HEK293 (cell line): ENCODE data around the gene TXN2.

ENCODE experiments used
- CTCF ChIA-PET: fragments of 350-600 bp; formaldehyde crosslinking; extraction: SDS; loops from one replicate; lab custom pipeline; 2021; ENCODE audit warnings: antibody characterized with exemption; lab: Yijun Ruan, JAX
- POLR2A ChIA-PET: fragments of 300-600 bp; formaldehyde crosslinking; extraction: SDS; loops from one replicate; lab custom pipeline; 2020; ENCODE audit warnings: antibody characterized with exemption, inconsistent platforms; lab: Yijun Ruan, JAX
- H3K27ac ChIP-seq: fragments of 200-500 bp; sonication (Bioruptor generic); 2 replicates; pipeline ENCODE4 v1.5.1; 2014; ENCODE audit warnings: low read depth, low read length, control low read depth, inconsistent platforms; ENCODE audit errors: extremely low read depth
- H3K36me3 ChIP-seq, 2 experiments: fragments of 200-500 bp in 1 of 2; sonication (Bioruptor generic) in 1 of 2; 1 replicate in 1 of 2; 2 replicates in 1 of 2; pipeline ENCODE4 v1.5.1; 2014 to 2017; ENCODE audit warnings: inconsistent platforms in 2 of 2, low read length in 2 of 2; ENCODE audit not compliant: control insufficient read depth in 2 of 2, insufficient read depth in 1 of 2
- H3K4me1 ChIP-seq: fragments of 200-500 bp; sonication (Bioruptor generic); 2 replicates; pipeline ENCODE4 v1.5.1; 2014; ENCODE audit warnings: mild to moderate bottlenecking, low read length, inconsistent platforms; ENCODE audit not compliant: control insufficient read depth, insufficient read depth
- H3K4me3 ChIP-seq: 2 replicates; pipeline ENCODE4 v1.5.1; 2011; ENCODE audit warnings: low read depth, mild to moderate bottlenecking, control low read depth, low read length, moderate library complexity
- H3K9me3 ChIP-seq: fragments of 200-500 bp; sonication (Bioruptor generic); 2 replicates; pipeline ENCODE4 v1.5.1; 2014; ENCODE audit warnings: low read depth, low read length, inconsistent platforms; ENCODE audit not compliant: control insufficient read depth, insufficient read depth
- IKZF3 ChIP-seq: fragments of 450-650 bp; IDR thresholded peaks from 2 replicates; pipeline ENCODE4 v1.5.0; 2018; ENCODE audit warnings: missing biosample characterization, mild to moderate bottlenecking, missing genetic modification characterization, moderate library complexity
- INSM2 ChIP-seq: fragments of 450-650 bp; formaldehyde crosslinking; IDR thresholded peaks from 2 replicates; pipeline ENCODE4 v1.5.1; 2016; ENCODE audit warnings: missing biosample characterization, missing genetic modification characterization
- KLF8 ChIP-seq: fragments of 450-650 bp; formaldehyde crosslinking; IDR thresholded peaks from 2 replicates; pipeline ENCODE4 v1.5.1; 2016; ENCODE audit warnings: missing biosample characterization, missing genetic modification characterization
- KLF9 ChIP-seq: fragments of 450-650 bp; formaldehyde crosslinking; IDR thresholded peaks from 2 replicates; pipeline ENCODE4 v1.5.1; 2016; ENCODE audit warnings: missing biosample characterization, missing genetic modification characterization, low read depth
- PATZ1 ChIP-seq: fragments of 450-650 bp; formaldehyde crosslinking; IDR thresholded peaks from 2 replicates; pipeline ENCODE4 v1.5.1; 2016; ENCODE audit warnings: missing biosample characterization, missing genetic modification characterization
- SCRT1 ChIP-seq: fragments of 450-650 bp; formaldehyde crosslinking; IDR thresholded peaks from 2 replicates; pipeline ENCODE4 v1.5.1; 2016; ENCODE audit warnings: missing biosample characterization, missing genetic modification characterization, borderline replicate concordance
- SCRT2 ChIP-seq: fragments of 450-650 bp; formaldehyde crosslinking; IDR thresholded peaks from 2 replicates; pipeline ENCODE4 v1.5.1; 2016; ENCODE audit warnings: missing biosample characterization, missing genetic modification characterization
- SP7 ChIP-seq: fragments of 450-650 bp; formaldehyde crosslinking; IDR thresholded peaks from 2 replicates; pipeline ENCODE4 v1.5.1; 2016; ENCODE audit warnings: missing biosample characterization, missing genetic modification characterization
- ZBTB17 ChIP-seq: fragments of 450-650 bp; formaldehyde crosslinking; IDR thresholded peaks from 2 replicates; pipeline ENCODE4 v1.5.1; 2016; ENCODE audit warnings: missing biosample characterization, missing genetic modification characterization
- ZNF138 ChIP-seq: fragments of 450-650 bp; formaldehyde crosslinking; IDR thresholded peaks from 2 replicates; pipeline ENCODE4 v1.5.1; 2016; ENCODE audit warnings: missing biosample characterization, missing genetic modification characterization, borderline replicate concordance
- ZNF140 ChIP-seq: fragments of 450-650 bp; formaldehyde crosslinking; IDR thresholded peaks from 2 replicates; pipeline ENCODE4 v1.5.1; 2016; ENCODE audit warnings: missing biosample characterization, missing genetic modification characterization
- ZNF184 ChIP-seq: fragments of 450-650 bp; IDR thresholded peaks from 2 replicates; pipeline ENCODE4 v1.5.1; 2018; ENCODE audit warnings: missing biosample characterization, mild to moderate bottlenecking, missing genetic modification characterization
- ZNF211 ChIP-seq: fragments of 450-650 bp; formaldehyde crosslinking; IDR thresholded peaks from 2 replicates; pipeline ENCODE4 v1.5.1; 2016; ENCODE audit warnings: low read depth, missing biosample characterization, missing genetic modification characterization
- ZNF266 ChIP-seq: fragments of 450-650 bp; formaldehyde crosslinking; IDR thresholded peaks from 2 replicates; pipeline ENCODE4 v1.5.1; 2016; ENCODE audit warnings: missing biosample characterization, missing genetic modification characterization, low read depth
- ZNF274 ChIP-seq, 2 experiments: fragments of 200-500 bp in 1 of 2; fragments of 450-650 bp in 1 of 2; sonication (Bioruptor generic) in 1 of 2; formaldehyde crosslinking in 1 of 2; IDR thresholded peaks; 2 replicates each; pipeline versions ENCODE4 v1.5.1 to v1.6.1; 2014 to 2016; ENCODE audit warnings: borderline replicate concordance in 1 of 2, inconsistent platforms in 1 of 2, low read length in 1 of 2, missing biosample characterization in 1 of 2, missing genetic modification characterization in 1 of 2
- ZNF292 ChIP-seq: fragments of 450-650 bp; formaldehyde crosslinking; IDR thresholded peaks from 2 replicates; pipeline ENCODE4 v1.5.1; 2016; ENCODE audit warnings: low read depth, missing biosample characterization, missing genetic modification characterization, borderline replicate concordance
- ZNF311 ChIP-seq: fragments of 450-650 bp; formaldehyde crosslinking; IDR thresholded peaks from 2 replicates; pipeline ENCODE4 v1.5.1; 2017; ENCODE audit warnings: missing biosample characterization, missing genetic modification characterization, borderline replicate concordance
- ZNF366 ChIP-seq: fragments of 450-650 bp; formaldehyde crosslinking; conservative IDR thresholded peaks from 2 replicates; pipeline ENCODE4 v1.5.1; 2016; ENCODE audit warnings: missing biosample characterization, missing genetic modification characterization
- ZNF426 ChIP-seq: fragments of 450-650 bp; formaldehyde crosslinking; IDR thresholded peaks from 2 replicates; pipeline ENCODE4 v1.5.1; 2017; ENCODE audit warnings: missing biosample characterization, missing genetic modification characterization, mild to moderate bottlenecking, inconsistent platforms, moderate library complexity
- ZNF510 ChIP-seq: fragments of 450-650 bp; formaldehyde crosslinking; IDR thresholded peaks from 2 replicates; pipeline ENCODE4 v1.5.1; 2018; ENCODE audit warnings: mild to moderate bottlenecking, missing genetic modification characterization, missing biosample characterization; ENCODE audit not compliant: insufficient replicate concordance
- ZNF548 ChIP-seq: fragments of 450-650 bp; formaldehyde crosslinking; IDR thresholded peaks from 2 replicates; pipeline ENCODE4 v1.5.1; 2016; ENCODE audit warnings: missing biosample characterization, missing genetic modification characterization
- ZNF558 ChIP-seq: fragments of 450-650 bp; formaldehyde crosslinking; IDR thresholded peaks from 2 replicates; pipeline ENCODE4 v1.5.1; 2016; ENCODE audit warnings: missing biosample characterization, missing genetic modification characterization
- ZNF600 ChIP-seq: fragments of 450-650 bp; formaldehyde crosslinking; IDR thresholded peaks from 2 replicates; pipeline ENCODE4 v1.5.1; 2016; ENCODE audit warnings: missing biosample characterization, missing genetic modification characterization
- ZNF626 ChIP-seq: fragments of 450-650 bp; sonication (Bioruptor Pico); formaldehyde crosslinking; IDR thresholded peaks from 2 replicates; pipeline ENCODE4 v1.5.1; 2018; ENCODE audit warnings: missing biosample characterization, missing genetic modification characterization, inconsistent platforms
- ZNF670 ChIP-seq: fragments of 450-650 bp; formaldehyde crosslinking; IDR thresholded peaks from 2 replicates; pipeline ENCODE4 v1.5.1; 2016; ENCODE audit warnings: missing biosample characterization, missing genetic modification characterization, low read depth
- ZNF701 ChIP-seq: fragments of 450-650 bp; formaldehyde crosslinking; IDR thresholded peaks from 2 replicates; pipeline ENCODE4 v1.5.1; 2016; ENCODE audit warnings: missing biosample characterization, missing genetic modification characterization
- ZNF76 ChIP-seq: fragments of 450-650 bp; formaldehyde crosslinking; IDR thresholded peaks from 2 replicates; pipeline ENCODE4; 2016; ENCODE audit warnings: low read depth, missing biosample characterization, missing genetic modification characterization, borderline replicate concordance
- ZNF768 ChIP-seq: fragments of 450-650 bp; formaldehyde crosslinking; IDR thresholded peaks from 2 replicates; pipeline ENCODE4 v1.5.1; 2018; ENCODE audit warnings: missing biosample characterization, mild to moderate bottlenecking, missing genetic modification characterization
- TF ChIP-seq, protein P1 (sequence below): fragments of 450-650 bp; formaldehyde crosslinking; IDR thresholded peaks from 2 replicates; pipeline ENCODE4 v1.5.1; 2016; ENCODE audit warnings: missing biosample characterization, missing genetic modification characterization
- TF ChIP-seq, protein P2 (sequence below): fragments of 450-650 bp; formaldehyde crosslinking; IDR thresholded peaks from 2 replicates; pipeline ENCODE4 v1.5.1; 2017; ENCODE audit warnings: missing biosample characterization, missing genetic modification characterization

TXN2 gene

DNA sequence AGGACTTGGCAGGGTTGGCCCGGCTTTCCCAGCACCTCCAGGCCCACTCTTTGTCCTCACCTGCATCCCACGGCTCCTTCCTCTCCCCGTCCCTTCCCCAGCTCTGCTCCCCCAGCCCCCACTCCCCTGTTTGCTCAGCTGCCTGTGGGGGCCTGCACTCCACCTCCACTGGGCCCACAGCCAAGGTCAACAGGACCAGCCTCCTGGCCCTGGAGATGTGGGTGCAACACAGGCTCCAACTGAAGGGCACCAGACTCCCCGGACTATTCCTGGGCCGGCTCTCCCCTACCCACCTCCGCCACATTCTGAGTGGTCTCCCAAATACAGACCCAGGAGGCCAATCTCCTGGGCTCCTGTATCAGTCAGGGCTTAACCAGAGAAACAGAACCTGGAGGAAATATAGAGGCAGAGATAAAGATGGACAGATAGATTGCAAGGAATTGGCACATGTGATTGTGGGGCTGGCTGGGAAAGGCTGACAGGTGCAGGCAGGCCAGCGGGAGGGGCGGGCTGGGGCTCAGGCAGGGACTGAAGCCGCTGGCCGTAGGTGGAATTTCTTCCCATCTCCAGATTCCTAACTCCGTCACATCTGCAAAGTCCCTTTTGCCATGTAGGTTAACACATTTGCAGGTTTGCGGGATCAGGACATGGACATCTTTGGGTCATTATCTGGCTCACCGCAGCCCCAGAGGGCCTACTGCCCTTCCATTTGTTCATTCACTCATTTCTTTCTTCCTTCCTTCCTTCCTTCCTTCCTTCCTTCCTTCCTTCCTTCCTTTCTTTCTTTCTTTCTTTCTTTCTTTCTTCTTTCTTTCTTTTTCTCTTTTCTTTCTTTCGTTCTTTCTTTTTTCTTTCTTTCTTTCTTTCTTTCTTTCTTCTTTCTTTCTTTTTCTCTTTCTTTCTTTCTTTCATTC is 47.9 kb downstream of the TXN2 start:
- POLR2A ChIA-PET = interaction anchor here (0.7 to 1.5 kb wide), 4 partner anchors 18 to 61 kb away, joined by 3 to 5 read pairs (median 4); partner anchors contain the start of gene MYH9
- Histone ChIP-seq H3K9me3 (no peaks in the 10 kb centered on the region), H3K27ac (peak overlapping the region; percentile 59), H3K4me1 (peaks cover 13% of the 10 kb centered on the region), H3K4me3 (no peak overlapping the region), H3K36me3 (no peaks in the 10 kb centered on the region)
- CTCF ChIA-PET = interaction anchor here (0.6 to 1.5 kb wide), 4 partner anchors 14 to 132 kb away, joined by 3 to 5 read pairs (median 4); no protein-coding TSS in a partner anchor
- no peak for TF ChIP-seq SCRT1 (tag by site-specific recombination)
- TF ChIP-seq, protein P1, sequence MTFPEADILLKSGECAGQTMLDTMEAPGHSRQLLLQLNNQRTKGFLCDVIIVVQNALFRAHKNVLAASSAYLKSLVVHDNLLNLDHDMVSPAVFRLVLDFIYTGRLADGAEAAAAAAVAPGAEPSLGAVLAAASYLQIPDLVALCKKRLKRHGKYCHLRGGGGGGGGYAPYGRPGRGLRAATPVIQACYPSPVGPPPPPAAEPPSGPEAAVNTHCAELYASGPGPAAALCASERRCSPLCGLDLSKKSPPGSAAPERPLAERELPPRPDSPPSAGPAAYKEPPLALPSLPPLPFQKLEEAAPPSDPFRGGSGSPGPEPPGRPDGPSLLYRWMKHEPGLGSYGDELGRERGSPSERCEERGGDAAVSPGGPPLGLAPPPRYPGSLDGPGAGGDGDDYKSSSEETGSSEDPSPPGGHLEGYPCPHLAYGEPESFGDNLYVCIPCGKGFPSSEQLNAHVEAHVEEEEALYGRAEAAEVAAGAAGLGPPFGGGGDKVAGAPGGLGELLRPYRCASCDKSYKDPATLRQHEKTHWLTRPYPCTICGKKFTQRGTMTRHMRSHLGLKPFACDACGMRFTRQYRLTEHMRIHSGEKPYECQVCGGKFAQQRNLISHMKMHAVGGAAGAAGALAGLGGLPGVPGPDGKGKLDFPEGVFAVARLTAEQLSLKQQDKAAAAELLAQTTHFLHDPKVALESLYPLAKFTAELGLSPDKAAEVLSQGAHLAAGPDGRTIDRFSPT = no peak
- no peak for TF ChIP-seq SCRT2 (tag by site-specific recombination)
- no peak for TF ChIP-seq KLF8 (tag by site-specific recombination)
- TF ChIP-seq ZNF140 (tag by site-specific recombination) = no peak
- TF ChIP-seq IKZF3 = peak; percentile 8; the same call in 1 of the 2 replicates
- TF ChIP-seq ZNF626 (tag by site-specific recombination) = no peak
- peak; percentile 73 for TF ChIP-seq PATZ1 (tag by site-specific recombination)
- TF ChIP-seq INSM2 = no peak
- TF ChIP-seq ZNF292 (tag by site-specific recombination) = no peak
- TF ChIP-seq SP7 (tag by site-specific recombination) = no peak
- no peak for TF ChIP-seq ZNF184 (tag by site-specific recombination)
- TF ChIP-seq ZBTB17 (tag by site-specific recombination) = peak; percentile 44; the same call in 1 of the 2 replicates
- TF ChIP-seq ZNF701 = no peak
- no peak for TF ChIP-seq ZNF138 (tag by site-specific recombination)
- TF ChIP-seq, protein P2, sequence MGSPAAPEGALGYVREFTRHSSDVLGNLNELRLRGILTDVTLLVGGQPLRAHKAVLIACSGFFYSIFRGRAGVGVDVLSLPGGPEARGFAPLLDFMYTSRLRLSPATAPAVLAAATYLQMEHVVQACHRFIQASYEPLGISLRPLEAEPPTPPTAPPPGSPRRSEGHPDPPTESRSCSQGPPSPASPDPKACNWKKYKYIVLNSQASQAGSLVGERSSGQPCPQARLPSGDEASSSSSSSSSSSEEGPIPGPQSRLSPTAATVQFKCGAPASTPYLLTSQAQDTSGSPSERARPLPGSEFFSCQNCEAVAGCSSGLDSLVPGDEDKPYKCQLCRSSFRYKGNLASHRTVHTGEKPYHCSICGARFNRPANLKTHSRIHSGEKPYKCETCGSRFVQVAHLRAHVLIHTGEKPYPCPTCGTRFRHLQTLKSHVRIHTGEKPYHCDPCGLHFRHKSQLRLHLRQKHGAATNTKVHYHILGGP (tag by site-specific recombination) = no peak
- no peak for TF ChIP-seq ZNF211
- no peak for TF ChIP-seq ZNF558
- TF ChIP-seq ZNF274 (IDR thresholded peaks at IDR 0.05; ENCODE audit: low read length) = no peak
- TF ChIP-seq ZNF274 (tag by site-specific recombination; IDR thresholded peaks at IDR 0.05; ENCODE audit: borderline replicate concordance) = no peak
- no peak for TF ChIP-seq ZNF768
- TF ChIP-seq ZNF426 (tag by site-specific recombination) = no peak
- TF ChIP-seq ZNF311 = no peak
- no peak for TF ChIP-seq ZNF670 (tag by site-specific recombination)
- no peak for TF ChIP-seq ZNF266
- TF ChIP-seq ZNF366 = peak; percentile 97
- TF ChIP-seq ZNF548 (tag by site-specific recombination) = no peak
- TF ChIP-seq ZNF600 (tag by site-specific recombination) = no peak
- no peak for TF ChIP-seq ZNF510 (tag by site-specific recombination)
- TF ChIP-seq KLF9 (tag by site-specific recombination) = no peak
- no peak for TF ChIP-seq ZNF76 (tag by site-specific recombination)
